GM21576 (cell line): ENCODE data around the gene NMT1.

Experiments
- ATAC-seq: cut with Tn5 transposase; IDR thresholded peaks from one replicate; pipeline ENCODE4 v1.9.1; 2021; ENCODE audit warnings: mild to moderate bottlenecking, moderate library complexity; ENCODE audit not compliant: unreplicated experiment

NMT1 gene

DNA sequence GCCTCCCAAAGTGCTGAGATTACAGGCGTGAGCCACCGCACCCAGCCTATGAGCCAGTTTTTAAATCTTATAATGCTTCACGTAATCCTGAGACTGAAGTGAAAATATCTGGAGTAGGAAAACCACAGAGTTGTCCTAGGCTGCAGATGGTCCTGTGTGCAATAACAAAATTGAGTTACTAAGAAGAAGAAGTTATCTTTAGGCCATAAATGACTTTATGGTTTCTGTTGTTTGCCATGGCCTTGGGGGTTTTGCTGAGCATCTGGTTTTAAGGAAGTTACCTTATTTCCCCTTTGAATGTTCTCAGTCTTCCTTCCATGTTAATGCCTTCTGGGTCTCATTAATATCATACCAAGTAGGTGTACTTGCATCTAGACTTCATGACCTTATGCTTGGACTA, 16.5 kb downstream of the NMT1 start:
- ATAC-seq = no peak

DNA sequence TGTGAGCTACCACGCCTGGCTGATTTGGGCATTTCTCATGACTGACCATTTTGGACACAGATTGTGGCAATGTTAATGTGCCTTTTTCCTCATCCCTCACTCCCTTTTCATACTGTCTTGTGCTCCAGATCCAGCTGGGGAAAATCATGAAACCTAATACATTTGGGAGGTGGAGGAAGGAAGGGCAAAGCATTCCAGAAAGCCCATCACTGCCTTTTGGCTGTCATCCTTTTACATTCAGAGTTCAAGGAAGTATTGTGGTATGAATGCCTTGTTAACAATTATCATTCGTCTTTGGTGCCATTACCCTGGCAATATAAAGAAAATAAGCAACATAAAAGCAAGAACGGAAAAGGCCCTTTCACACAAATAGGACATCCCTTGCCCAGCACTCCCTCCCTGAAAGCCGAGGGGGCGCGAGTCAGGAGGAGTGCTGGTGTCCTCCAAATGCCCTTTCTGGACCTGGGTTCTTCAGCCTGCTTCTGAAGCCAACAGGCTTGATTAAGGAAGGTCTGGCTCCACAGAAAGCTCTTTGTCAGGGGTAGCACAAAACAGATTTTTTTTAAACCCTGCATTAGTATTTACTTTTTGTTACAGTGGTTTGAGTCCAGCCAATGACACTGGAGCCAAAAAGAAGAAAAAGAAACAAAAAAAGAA, 20.1 kb downstream of the NMT1 start:
- ATAC-seq = no peak

DNA sequence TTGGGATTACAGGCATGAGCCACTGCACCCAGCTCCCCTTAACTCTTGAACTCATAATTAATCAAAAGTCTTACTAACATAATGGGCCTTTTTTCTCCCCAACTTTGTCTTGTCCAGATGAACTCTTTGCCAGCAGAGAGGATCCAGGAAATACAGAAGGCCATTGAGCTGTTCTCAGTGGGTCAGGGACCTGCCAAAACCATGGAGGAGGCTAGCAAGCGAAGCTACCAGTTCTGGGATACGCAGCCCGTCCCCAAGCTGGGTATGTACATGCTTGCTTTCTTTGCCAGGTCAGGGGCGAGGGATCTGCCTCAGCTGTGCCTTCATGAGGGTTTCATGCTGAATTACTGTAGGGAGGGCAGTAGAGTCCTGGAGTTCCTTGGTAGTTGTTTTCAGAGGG, 25.3 kb downstream of the NMT1 start:
- ATAC-seq = no peak

DNA sequence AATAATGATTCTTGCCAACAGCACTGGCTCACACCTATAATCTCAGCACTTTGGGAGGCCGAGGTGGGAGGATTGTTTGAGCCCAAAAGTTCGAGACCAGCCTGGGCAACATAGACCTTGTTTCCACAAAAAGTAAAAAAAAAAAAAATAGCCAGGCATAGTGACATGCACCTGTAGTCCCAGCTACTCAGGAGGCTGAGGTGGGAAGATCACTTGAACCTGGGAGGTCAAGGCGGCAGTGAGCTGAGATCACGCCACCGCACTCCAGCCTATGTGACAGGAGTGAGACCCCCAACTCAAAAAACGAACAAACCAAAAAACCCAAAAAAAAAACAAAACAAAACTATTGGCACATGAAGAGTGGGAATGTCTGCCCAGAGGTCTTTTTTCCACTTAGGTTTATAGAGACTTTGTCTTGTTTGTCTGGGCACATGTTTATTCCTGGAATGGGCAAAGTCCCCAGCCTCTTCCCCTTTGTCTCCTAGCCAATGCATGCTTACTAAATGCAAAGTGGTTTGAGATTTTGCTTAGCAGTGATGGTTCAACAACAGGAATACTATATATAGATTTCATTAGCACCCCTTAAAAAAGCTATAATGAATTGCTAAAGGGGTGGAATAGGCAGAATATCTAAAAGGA, 25.9 kb downstream of the NMT1 start:
- ATAC-seq = no peak

DNA sequence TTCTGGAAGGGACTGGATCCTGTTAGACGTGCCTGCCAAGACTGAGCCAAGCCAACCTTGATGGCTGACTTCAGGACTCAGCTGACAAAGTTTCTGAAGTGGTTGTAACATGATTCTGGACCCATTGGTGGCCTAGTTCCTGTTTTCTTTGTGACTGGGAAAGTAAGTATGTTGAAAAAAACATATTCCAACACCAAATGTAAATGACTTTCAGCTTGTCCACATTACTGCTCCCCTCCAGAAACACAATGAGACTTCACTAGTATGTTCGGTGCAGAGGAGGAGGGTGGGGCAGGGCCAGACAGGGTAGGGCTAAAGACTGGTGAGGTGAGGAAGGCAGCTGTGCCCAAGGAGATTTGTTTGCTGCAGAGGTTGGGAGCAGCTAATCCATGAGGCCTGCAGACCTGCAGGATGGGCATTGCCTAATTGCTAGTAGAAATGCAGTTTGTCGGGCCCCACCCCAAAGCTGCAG, 26.4 kb downstream of the NMT1 start:
- ATAC-seq = no peak

DNA sequence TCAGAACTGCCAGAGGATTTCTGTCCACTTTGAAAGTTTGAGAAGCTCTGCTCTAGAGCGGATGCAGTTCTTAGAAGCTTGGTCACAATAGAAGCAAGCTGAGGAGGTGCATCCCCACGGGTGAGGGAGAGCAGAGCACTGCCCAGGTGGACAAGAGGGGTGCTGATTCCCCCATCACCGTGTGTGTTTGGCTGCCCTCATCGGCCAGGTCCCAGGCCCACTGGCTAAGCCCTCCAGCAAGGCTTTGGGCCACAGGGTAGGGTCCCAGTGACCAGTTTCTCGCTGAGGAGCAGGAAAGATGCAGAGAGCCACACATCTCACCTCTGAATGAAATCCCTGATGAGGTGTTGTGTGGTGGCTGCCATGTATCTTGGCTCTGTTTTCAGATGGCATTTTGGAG, 26.9 kb downstream of the NMT1 start:
- ATAC-seq = no peak

DNA sequence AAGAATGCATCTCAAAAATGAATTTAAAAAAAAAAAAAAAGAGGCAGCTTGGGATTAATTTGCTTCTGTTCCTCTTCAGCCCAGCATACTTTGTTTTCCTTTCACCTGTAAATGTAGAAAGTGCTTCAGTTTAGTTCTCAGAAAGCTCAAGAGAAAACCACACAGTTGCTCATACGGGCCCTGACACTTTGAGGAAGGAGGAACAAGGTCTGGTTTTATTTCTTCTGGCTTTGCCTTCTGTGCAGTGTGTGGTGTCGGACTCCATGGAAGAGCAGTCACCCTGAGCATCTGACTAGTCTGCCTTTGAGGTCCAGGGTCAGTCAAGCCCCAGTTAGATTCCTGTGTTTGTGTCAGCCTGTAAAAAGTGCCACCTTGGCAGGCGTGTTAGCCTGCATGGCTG, 27.6 kb downstream of the NMT1 start:
- ATAC-seq = no peak

DNA sequence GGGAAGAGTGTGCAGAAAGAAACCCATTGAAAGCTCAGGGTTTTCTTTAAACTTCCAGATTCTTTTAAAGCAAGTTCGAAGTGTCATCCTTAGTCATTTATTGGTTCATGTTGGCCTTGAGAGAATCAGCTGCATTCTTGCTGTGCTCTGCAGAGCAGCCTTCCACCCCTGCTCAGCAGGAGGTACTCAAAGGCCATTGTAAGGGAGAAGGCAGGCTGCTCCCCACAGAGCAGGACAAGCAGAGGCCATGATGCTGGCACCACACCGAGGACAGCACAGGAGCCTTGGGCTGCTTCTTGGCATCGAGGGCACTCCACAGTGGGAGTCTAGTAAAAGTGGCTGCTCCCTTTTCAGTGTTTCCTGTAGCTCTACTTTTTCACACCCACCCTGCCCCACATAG, 29.6 kb downstream of the NMT1 start:
- ATAC-seq = no peak

DNA sequence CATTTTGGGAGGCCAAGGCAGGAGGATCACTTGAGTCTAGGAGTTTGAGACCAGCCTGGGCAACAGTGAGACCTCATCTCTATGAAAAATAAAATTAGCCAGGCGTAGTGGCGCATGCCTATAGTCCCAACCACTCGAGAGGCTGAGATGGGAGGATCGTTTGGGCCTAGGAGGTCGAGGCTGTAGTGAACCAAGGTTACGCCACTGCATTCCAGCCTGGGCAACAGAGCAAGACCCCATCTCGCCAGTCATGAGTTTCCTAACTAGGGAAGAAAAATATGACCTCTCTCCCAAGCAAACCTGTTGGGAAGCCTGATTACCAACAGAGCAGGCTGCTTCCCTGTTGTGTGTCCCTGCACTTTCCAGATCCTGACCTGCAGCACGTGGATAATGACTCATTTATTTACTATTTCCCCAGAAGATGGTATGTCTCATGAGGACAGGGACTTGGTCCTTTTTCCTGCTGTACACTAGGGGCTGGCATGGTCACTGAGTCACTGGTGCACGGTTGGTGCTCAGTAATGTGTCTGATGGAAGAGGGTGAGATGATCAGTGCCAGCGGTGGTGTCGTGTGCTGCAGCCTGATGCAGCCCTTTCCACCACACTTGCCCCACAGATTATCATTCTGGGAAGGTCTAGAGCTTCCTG, 30.8 kb downstream of the NMT1 start:
- no peak for ATAC-seq

DNA sequence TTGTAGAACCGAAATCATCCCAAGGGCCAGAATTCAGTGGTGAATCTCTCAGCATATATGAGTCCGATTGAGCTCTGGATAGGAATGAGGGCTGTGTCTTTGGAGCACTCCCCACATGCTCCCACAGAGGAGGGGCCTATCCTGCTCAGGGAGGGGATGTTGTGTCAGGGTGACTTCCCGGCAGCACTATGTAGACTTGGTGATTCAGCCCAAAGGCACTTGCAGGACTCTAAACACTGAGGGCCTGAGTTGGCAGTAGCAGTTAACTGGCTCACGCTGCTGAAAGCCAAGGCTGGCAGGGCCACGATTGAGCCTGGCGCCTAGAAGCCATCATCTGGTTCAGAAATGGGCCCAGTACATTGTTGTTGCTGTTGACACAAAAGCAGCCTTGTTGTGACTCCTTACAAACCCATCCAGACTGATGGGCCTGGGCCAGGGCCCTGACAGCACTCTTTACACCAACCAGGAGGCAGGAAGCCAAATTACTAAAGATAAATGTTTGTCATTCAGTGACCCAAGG, 31.9 kb downstream of the NMT1 start:
- ATAC-seq = no peak

DNA sequence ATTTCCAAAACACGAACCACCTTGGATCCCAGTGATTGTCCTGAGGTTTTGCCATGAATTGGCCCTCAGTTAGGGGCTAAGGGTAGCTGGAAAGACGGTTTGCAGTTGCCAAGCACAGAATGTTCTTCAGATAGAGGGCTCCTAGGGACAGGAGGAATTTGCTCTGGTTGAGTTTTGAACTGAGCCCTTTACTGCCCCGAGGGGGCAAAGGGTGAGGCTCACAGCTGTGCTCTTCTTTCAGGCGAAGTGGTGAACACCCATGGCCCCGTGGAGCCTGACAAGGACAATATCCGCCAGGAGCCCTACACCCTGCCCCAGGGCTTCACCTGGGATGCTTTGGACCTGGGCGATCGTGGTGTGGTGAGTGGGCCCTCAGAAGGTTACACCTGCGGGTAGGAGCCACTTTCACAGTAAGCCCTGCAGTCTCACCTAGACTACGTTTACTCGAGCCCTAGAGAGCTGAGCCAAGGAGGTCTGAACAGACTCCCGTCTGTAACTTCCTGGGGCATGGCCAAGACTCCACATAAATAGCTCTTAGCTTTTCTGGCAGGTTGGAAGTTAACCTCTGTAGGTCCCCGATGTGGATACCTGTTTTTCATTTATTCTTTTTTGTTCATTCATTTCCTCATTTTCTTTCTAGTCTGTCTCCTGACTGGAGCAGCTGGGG, 32.5 kb downstream of the NMT1 start:
- ATAC-seq = no peak

DNA sequence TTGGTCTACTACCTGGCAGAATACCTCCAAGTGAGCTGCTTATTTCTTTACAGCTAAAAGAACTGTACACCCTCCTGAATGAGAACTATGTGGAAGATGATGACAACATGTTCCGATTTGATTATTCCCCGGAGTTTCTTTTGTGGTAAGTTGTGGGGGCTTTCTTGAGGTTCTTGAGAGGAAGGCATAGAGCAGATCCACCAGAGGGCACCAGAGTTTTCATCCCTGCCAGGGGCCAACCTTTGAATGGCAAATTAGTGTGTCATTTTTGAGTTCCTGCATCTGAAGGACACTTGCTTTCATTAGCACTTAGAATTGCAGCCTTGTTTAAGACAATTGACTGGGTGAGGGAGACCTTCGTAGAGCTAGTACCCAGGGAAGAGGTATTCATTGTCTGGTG, 35.0 kb downstream of the NMT1 start:
- ATAC-seq = no peak

DNA sequence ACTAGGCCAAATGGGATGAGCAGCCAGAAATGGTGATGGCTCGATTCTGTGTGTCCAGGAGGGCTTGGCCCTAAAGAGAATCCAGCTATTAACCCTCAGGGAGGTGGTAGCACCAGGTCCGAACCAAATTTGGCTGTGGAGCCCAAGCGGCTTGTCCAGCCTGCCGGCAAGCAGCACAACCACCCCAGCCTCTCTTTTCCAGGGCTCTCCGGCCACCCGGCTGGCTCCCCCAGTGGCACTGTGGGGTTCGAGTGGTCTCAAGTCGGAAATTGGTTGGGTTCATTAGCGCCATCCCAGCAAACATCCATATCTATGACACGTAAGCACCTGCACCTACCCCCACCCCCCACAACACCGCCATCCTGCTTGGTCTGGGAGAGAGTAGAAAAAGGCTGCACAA, 35.8 kb downstream of the NMT1 start:
- no peak for ATAC-seq

DNA sequence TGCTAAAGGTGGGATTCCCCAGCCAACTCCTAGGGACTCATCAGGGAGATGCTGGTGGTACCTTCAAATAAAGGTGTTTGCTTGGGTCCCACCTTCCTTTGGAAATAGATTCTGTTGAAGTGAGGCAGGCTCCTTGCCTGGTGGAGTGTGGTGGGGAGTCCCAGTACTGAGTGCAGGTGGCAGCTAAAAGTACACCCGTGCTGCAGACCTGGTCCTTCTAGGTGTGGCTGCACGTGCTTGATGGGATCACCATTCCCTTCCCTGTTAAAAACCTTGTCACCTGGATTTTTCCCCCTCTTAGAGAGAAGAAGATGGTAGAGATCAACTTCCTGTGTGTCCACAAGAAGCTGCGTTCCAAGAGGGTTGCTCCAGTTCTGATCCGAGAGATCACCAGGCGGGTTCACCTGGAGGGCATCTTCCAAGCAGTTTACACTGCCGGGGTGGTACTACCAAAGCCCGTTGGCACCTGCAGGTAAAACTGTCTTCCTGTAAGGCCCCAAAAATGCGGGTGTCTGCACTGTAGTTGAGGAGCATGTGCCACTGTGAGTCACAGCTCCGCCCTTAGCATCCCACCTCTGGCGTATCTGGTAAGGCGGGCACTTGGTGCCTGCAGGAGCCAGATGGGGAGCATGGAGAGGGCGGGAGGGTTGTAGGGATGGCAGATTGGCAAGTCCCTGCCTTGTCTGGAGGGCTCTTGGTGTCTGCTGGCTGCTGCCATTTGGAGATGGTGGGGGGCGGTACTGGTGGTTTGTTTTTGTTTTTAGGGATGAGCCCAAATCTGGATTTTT, 37.2 kb downstream of the NMT1 start:
- ATAC-seq = no peak

DNA sequence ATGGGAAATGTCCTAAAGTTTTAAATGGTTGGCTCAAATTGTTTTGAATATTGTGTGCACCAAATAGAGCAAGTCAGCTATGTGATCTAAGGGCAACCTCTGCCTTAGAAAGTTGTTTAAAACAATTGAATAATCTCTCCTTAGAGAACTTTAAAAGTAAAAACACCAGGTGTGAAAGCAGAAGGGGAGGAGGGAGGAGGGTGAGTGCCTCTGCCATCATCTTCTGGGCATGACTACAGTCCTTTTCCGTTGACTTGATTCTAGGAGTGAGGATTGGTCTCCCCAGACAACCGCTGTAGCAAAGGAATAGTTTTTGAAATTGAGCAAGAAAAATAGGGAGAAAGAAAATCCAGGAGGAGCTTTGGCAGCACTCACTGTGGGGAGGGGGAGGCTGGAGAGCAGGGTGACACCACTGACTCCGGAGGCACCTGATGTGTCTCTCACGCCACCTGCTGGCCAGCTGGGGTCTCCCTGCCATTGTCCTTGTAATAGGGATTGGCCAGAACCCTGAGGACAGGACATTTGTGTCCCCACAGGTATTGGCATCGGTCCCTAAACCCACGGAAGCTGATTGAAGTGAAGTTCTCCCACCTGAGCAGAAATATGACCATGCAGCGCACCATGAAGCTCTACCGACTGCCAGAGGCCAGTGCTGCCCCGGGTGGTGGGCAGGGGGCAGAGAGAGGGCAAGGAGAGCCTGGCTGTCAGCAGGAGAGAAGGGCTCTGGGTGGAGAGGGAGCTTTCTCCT, 37.9 kb downstream of the NMT1 start:
- no peak for ATAC-seq

DNA sequence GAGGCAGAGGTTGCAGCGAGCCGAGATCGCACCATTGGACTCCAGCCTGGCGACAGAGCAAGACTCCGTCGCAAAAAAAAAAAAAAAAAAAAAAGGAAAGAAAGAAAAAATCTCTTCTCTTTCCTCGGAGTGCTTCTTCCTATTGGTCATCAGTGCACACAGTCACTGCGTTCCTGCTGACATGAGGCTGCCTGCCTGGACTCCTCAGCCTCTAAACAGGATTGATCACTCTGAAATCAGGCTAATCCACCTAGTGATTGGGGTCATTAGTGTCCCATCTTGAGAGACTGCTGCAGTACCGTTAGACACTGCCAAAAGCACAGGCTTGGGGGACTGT, 40.4 kb downstream of the NMT1 start:
- no peak for ATAC-seq

DNA sequence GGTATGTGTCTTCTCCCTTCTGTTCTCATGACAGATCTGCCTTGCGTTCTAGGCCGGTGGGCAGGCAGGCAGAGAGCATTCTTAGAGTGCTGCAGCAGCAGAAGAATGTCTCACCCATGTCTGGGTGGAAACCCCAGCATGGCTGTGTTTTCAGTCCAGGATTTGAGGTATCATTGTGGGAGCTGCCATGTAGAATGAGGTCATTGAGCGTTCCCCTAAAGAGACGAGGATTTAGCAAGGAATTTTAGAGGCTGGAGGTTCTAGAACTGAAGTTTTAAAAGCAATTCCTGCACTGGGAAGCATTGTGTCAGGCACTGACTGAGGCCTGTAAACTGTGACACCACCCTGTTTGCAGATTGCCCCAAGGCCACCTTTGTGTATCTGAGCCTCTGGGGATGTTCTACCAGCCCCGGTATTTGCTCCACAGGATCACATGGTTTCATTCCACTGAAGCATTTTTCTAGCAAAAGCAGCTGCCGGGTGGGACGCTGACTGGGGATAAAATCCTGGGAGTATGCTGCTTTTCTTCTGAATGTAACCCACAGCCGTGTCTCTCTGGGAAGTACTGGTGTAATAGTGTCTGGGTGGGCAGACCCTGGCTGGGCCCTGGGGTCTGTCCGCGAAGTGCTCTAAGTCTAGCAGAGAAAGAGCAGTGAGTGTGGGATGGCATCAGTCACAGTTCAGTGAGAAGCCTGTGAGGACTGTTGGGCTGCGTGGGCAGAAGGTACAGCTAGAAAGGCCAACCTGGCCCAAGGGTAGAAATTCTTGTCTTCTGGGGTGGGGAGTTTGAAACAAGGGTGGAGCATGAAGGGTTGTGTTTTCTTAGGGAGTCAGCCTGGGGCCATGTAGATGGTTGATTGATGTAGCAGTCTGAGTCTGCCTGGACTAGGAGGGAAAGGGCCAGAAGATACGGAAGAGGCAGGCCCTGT, 41.0 kb downstream of the NMT1 start:
- ATAC-seq = no peak

DNA sequence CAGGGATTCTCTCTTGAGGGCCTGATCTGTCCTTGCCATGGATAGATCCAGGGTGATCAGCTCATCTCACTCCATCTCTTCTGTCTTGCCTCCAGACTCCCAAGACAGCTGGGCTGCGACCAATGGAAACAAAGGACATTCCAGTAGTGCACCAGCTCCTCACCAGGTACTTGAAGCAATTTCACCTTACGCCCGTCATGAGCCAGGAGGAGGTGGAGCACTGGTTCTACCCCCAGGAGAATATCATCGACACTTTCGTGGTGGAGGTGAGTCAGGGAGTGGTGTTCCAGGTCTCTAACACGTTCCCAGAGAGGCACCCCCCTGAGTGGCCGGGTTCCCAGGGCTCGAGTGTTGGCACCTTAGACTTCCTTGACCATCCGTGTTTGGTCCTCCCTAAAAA, 41.7 kb downstream of the NMT1 start:
- no peak for ATAC-seq

DNA sequence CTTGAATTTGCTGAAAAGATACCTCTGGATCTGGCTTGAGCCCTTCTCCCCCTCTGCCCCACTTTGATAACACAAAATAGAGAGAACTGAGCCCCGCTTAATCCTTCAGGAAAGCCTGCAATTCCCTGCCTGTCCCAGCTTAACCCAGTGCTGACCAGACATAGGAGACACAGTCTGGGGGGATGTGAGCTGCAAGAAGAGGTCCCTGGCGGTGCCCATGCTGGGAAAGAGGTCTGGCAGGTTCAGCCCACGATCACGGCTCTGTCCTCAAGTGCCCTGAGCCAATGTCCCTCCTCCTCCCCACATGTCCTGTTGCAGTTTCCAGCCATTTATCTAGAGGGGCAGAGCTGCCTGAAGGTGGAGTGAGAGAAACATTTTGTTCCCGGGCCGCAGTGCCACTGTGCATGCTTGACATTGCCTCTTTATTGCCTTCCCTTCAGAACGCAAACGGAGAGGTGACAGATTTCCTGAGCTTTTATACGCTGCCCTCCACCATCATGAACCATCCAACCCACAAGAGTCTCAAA, 42.2 kb downstream of the NMT1 start:
- no peak for ATAC-seq
